Measurements from ENCODE around the gene TNN. TPM values are rescaled to one million over a fixed set of nuclear protein-coding genes. Genes with fewer than 3 reads are reported as not detected.

The TNN gene
- total RNA-seq, 1 experiment from 2014 or later = 0.11 TPM

GRCh38 chr1:175037416-175037815, 30.2 kb upstream of the TNN start:
- no peak overlapping the region for H3K56ac ChIP-seq (ENCODE audit: insufficient read length, low read depth, low read length)
- H3K27ac ChIP-seq (ENCODE audit: insufficient read length, low read depth, low read length) = no peak overlapping the region
- no peak overlapping the region for H4K8ac ChIP-seq (replicated peaks; ENCODE audit: insufficient read length, low read depth, low read length)
- no peak overlapping the region for H2BK12ac ChIP-seq (ENCODE audit: insufficient read length, low read depth, low read length)
- H3K4me2 ChIP-seq (ENCODE audit: insufficient read depth, insufficient read length, low read length) = no peak overlapping the region
- no peak overlapping the region for H2BK15ac ChIP-seq (ENCODE audit: low read depth, low read length)
- Mint-ChIP-seq H3K4me3 (no peak overlapping the region), H3K4me1 (peaks cover 17 to 21% of the 10 kb centered on the region in 2 experiments), H3K36me3 (ENCODE audit: insufficient read depth in 1 of 3, low read depth in 3 of 3) (no peaks in the 10 kb centered on the region), H3K9me3 (no peaks in the 10 kb centered on the region), H3K27ac (no peak overlapping the region), H3K27me3 (ENCODE audit: low read depth) (no peaks in the 10 kb centered on the region)
- H2AK5ac ChIP-seq (ENCODE audit: insufficient read length, low read length) = no peak overlapping the region
- no peak for TF ChIP-seq CTCF (conservative IDR thresholded peaks at IDR 0.05)
- H3K4ac ChIP-seq (ENCODE audit: low read depth, low read length) = no peak overlapping the region
- H3K9ac ChIP-seq (ENCODE audit: extremely low read depth, insufficient read length, low read length) = no peak overlapping the region
- no peak overlapping the region for H2AFZ ChIP-seq (ENCODE audit: low read length)
- no peaks in the 10 kb centered on the region for H4K20me1 ChIP-seq (ENCODE audit: control insufficient read depth, insufficient read depth, insufficient read length)
- no peak overlapping the region for H3K18ac ChIP-seq (ENCODE audit: insufficient read length, low read depth, low read length)
- H3K23ac ChIP-seq (ENCODE audit: insufficient read length, low read depth, low read length) = no peak overlapping the region
- DNase-seq = no peak
- no peak overlapping the region for H4K5ac ChIP-seq (ENCODE audit: insufficient read length, low read depth, low read length)
- H3K79me2 ChIP-seq (ENCODE audit: insufficient read depth, low read length) = no peaks in the 10 kb centered on the region
- H3K14ac ChIP-seq (ENCODE audit: insufficient read depth, low read length) = no peak overlapping the region
- no peaks in the 10 kb centered on the region for H3K79me1 ChIP-seq (ENCODE audit: insufficient read depth, low read depth, low read length, poor library complexity, severe bottlenecking)
- H4K91ac ChIP-seq (ENCODE audit: insufficient read length, low read depth, low read length) = no peak overlapping the region
- no peaks in the 10 kb centered on the region for H3K27me3 ChIP-seq (ENCODE audit: insufficient read depth, low read length)
- H3K4me1 ChIP-seq (ENCODE audit: insufficient read depth, low read length) = peaks cover 5% of the 10 kb centered on the region; the same call in 1 of the 2 replicates
- no peaks in the 10 kb centered on the region for H3K23me2 ChIP-seq (ENCODE audit: insufficient read length, low read depth, low read length, poor library complexity, severe bottlenecking)
- H2BK120ac ChIP-seq (ENCODE audit: low read depth, low read length, poor library complexity, severe bottlenecking) = no peak overlapping the region
- no peak overlapping the region for H2BK5ac ChIP-seq (ENCODE audit: insufficient read length, low read length)
- no peak overlapping the region for H2BK20ac ChIP-seq (ENCODE audit: low read depth, low read length, poor library complexity, severe bottlenecking)
- no peaks in the 10 kb centered on the region for H3K9me3 ChIP-seq (ENCODE audit: control insufficient read depth, low read depth, low read length)
- WGBS (ENCODE audit: extremely low coverage, insufficient read length, low lambda C conversion rate) = no CpG with 5 or more reads among the region's 7 CpGs
- H3T11ph ChIP-seq (ENCODE audit: low read length) = no peak overlapping the region
